Ectodermal cell (in vitro differentiated cells): ENCODE data around the gene NOS1AP.
"Not testable (repeated sequence)": the region's sequence is repeated elsewhere in the genome, so short reads cannot be mapped to it uniquely, and the experiment has no call there.

Source experiments
- H3K27ac ChIP-seq: 2 replicates; pipeline ENCODE4 v1.7.0; 2013; ENCODE audit warnings: mild to moderate bottlenecking, low read depth, low read length; ENCODE audit not compliant: insufficient read depth, poor library complexity, severe bottlenecking
- H3K27me3 ChIP-seq: 2 replicates; pipeline ENCODE4 v1.7.0; 2013; ENCODE audit warnings: mild to moderate bottlenecking, low read length; ENCODE audit not compliant: insufficient read depth, control insufficient read depth, poor library complexity, severe bottlenecking
- H3K36me3 ChIP-seq: one replicate; pipeline ENCODE4 v1.7.0; 2013; ENCODE audit warnings: low read length; ENCODE audit not compliant: control insufficient read depth, insufficient read depth
- H3K4me1 ChIP-seq: one replicate; pipeline ENCODE4 v1.7.0; 2013; ENCODE audit warnings: low read length; ENCODE audit not compliant: control insufficient read depth, insufficient read depth
- H3K4me3 ChIP-seq: 2 replicates; pipeline ENCODE4 v1.7.0; 2013; ENCODE audit warnings: low read depth, low read length, control low read depth; ENCODE audit not compliant: insufficient read depth
- H3K9me3 ChIP-seq: 2 replicates; pipeline ENCODE4 v1.7.0; 2013; ENCODE audit warnings: mild to moderate bottlenecking, low read length, moderate library complexity; ENCODE audit not compliant: control insufficient read depth
- WGBS, 2 experiments: methylation state at CpG; one replicate each; pipeline ENCODE4 v1.1.7; 2013; ENCODE audit warnings: missing lambda C conversion rate in 2 of 2; 5-methylcytosine and 5-hydroxymethylcytosine counted together

The NOS1AP gene

DNA sequence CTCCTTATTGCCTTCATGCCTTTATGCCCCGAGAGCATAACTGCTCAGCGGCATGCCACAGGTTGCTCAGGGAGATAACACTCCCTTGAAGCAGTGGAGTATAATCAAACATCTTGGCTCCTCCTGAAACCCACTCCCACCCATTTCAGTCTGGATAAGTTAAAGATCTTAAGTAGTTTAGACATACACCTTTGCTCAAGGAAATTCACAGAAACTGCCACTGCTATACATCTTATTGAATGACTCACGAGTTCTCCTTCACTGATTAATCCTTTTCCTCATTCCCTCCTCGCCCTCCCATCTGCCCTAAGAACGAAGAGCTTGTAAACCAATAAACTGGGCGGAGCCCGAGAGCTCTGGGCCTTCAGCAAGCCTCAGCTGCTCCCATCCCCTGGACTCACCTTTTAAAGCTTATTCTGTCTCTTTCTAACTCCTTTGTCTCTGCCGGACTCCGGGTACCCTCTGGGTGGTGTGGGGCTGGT, 350.0 kb downstream of the NOS1AP start:
- not testable (repeated sequence) for H3K27ac ChIP-seq, H3K36me3 ChIP-seq, H3K9me3 ChIP-seq, H3K4me3 ChIP-seq, H3K4me1 ChIP-seq, H3K27me3 ChIP-seq
- 80 to 85% methylated on average over 9 of the region's 9 CpGs for WGBS, 2 experiments
